Measurements from ENCODE around the gene PRSS58. TPM values are rescaled to one million over a fixed set of nuclear protein-coding genes. Genes with fewer than 3 reads are reported as not detected.

PRSS58 gene
- total RNA-seq, 1 donor = not detected

DNA sequence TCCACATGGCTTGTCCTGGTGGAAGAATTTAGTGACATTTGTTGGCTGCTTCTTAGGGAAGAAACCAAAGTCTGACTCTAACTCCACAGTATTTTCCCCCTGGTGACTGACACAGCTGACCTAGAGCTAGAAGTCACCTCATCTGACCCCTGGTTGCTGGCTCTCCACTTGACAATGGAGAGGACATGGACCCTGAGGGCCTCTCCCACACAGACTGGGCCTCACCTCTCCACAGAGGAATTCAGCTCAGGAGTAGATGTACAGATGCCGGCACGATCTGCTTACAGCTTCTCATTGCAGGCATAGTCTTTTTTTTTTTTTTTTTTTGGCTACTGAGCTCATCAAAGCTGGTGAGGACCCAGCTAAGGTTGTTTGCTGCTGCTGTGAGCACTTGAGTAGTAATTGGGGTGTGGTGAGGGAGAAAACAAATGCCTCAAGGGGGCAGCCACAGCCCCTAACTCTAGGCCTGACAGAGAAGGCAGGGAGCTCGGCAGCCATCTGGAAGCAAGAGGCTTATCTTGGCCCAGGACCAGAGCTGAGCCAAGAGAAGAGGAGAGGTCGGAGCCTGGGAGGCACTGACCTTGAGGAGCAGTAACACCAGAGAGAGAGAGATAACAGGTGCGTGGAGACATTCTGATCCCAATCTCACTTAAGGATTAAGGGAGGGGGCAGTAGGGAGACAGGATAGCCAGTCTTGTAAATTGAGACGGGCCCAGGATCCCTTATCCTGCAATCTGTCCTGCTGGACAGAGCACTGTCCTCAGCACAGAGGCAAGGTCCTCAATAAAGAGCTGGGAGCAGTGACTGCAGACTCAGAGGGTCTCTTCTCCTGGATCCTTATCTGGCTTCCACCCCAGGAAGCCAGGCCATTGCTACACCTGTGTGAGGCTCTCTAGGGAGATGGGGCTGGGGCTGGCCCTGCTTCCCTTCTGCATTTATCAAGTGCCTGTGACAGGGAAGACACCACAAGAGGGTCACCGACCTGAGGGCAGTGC, 9.4 kb downstream of the PRSS58 start:
- no peak overlapping the region for H3K4me3 ChIP-seq (ENCODE audit: insufficient read depth, low read length)
- H3K4me1 ChIP-seq (ENCODE audit: insufficient read depth, low read length) = no peaks in the 10 kb centered on the region
- TF ChIP-seq, protein P1, sequence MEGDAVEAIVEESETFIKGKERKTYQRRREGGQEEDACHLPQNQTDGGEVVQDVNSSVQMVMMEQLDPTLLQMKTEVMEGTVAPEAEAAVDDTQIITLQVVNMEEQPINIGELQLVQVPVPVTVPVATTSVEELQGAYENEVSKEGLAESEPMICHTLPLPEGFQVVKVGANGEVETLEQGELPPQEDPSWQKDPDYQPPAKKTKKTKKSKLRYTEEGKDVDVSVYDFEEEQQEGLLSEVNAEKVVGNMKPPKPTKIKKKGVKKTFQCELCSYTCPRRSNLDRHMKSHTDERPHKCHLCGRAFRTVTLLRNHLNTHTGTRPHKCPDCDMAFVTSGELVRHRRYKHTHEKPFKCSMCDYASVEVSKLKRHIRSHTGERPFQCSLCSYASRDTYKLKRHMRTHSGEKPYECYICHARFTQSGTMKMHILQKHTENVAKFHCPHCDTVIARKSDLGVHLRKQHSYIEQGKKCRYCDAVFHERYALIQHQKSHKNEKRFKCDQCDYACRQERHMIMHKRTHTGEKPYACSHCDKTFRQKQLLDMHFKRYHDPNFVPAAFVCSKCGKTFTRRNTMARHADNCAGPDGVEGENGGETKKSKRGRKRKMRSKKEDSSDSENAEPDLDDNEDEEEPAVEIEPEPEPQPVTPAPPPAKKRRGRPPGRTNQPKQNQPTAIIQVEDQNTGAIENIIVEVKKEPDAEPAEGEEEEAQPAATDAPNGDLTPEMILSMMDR (IDR thresholded peaks at IDR 0.05; ENCODE audit: extremely low read depth, low read depth, low read length) = no peak
- H3K27me3 ChIP-seq (ENCODE audit: insufficient read depth, low read length) = no peaks in the 10 kb centered on the region
- no peaks in the 10 kb centered on the region for H3K36me3 ChIP-seq (ENCODE audit: insufficient read depth, low read length)
- H3K9me3 ChIP-seq (ENCODE audit: low read depth, low read length) = no peaks in the 10 kb centered on the region
- H2AFZ ChIP-seq (ENCODE audit: low read length) = no peak overlapping the region
- no peak overlapping the region for H3K4me2 ChIP-seq (ENCODE audit: insufficient read depth, low read length)
- DNase-seq (ENCODE audit: insufficient read length, low spot score, missing footprints) = no peak
- H4K20me1 ChIP-seq (ENCODE audit: insufficient read depth, low read length) = no peaks in the 10 kb centered on the region
- H3K79me2 ChIP-seq (ENCODE audit: insufficient read depth, low read length) = no peaks in the 10 kb centered on the region
- no peak overlapping the region for H3K27ac ChIP-seq (ENCODE audit: low read depth, low read length)

DNA sequence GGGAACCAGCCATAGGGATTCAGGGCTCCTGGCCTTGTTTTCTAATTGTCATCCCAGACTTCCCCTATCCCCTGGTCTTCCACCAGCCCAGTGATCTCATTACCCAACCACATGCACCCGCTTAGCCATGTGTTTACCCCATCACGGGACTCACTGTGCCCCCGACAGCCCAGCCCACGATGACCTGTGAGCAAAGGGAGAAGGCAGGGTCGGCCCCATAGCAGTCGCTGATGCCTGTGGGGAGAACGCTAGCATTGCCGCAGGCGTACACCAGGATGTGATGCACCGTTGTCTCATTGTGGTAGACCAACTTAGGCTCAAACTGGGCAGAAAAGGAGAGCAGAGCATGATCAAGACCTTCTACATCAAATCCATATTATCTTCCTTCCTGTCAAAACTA, 14.0 kb downstream of the PRSS58 start:
- no peaks in the 10 kb centered on the region for H3K27me3 ChIP-seq (ENCODE audit: insufficient read depth, low read length)
- H3K79me2 ChIP-seq (ENCODE audit: insufficient read depth, low read length) = no peaks in the 10 kb centered on the region
- DNase-seq (ENCODE audit: insufficient read length, low spot score, missing footprints) = no peak
- H4K20me1 ChIP-seq (ENCODE audit: insufficient read depth, low read length) = no peaks in the 10 kb centered on the region
- H3K36me3 ChIP-seq (ENCODE audit: insufficient read depth, low read length) = no peaks in the 10 kb centered on the region
- H3K9me3 ChIP-seq (ENCODE audit: low read depth, low read length) = no peaks in the 10 kb centered on the region
- H2AFZ ChIP-seq (ENCODE audit: low read length) = no peak overlapping the region
- TF ChIP-seq, protein P1 (IDR thresholded peaks at IDR 0.05; ENCODE audit: extremely low read depth, low read depth, low read length) = no peak
- no peak overlapping the region for H3K27ac ChIP-seq (ENCODE audit: low read depth, low read length)
- H3K4me2 ChIP-seq (ENCODE audit: insufficient read depth, low read length) = no peak overlapping the region
- H3K4me1 ChIP-seq (ENCODE audit: insufficient read depth, low read length) = no peaks in the 10 kb centered on the region
- no peak overlapping the region for H3K4me3 ChIP-seq (ENCODE audit: insufficient read depth, low read length)

DNA sequence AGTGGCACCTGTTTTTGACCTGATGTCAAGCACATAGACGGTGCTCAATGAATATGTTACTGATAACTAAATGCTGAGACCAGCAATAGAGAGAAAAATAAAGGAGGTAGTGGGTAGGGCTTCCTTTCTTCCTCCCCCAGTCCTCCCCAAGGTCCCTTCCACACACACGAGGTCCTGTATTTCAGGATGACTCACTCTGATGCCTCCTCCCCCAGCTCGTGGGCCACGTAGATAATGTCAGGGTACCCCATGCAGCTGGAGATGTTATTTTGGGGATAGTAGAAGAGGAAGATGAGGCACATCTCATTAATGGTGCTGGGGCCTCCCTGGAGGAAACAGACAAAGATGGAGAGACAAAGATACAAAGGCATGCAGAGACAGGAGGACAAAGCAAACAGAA, 17.3 kb downstream of the PRSS58 start:
- Histone ChIP-seq H3K4me1 (ENCODE audit: insufficient read depth, low read length) (no peaks in the 10 kb centered on the region), H3K27ac (ENCODE audit: low read depth, low read length) (no peak overlapping the region), H2AFZ (ENCODE audit: low read length) (no peak overlapping the region), H4K20me1 (ENCODE audit: insufficient read depth, low read length) (no peaks in the 10 kb centered on the region), H3K36me3 (ENCODE audit: insufficient read depth, low read length) (no peaks in the 10 kb centered on the region), H3K4me3 (ENCODE audit: insufficient read depth, low read length) (no peak overlapping the region), H3K9me3 (ENCODE audit: low read depth, low read length) (no peaks in the 10 kb centered on the region), H3K79me2 (ENCODE audit: insufficient read depth, low read length) (no peaks in the 10 kb centered on the region), H3K27me3 (ENCODE audit: insufficient read depth, low read length) (no peaks in the 10 kb centered on the region), H3K4me2 (ENCODE audit: insufficient read depth, low read length) (no peak overlapping the region)
- DNase-seq (ENCODE audit: insufficient read length, low spot score, missing footprints) = no peak
- TF ChIP-seq, protein P1 (IDR thresholded peaks at IDR 0.05; ENCODE audit: extremely low read depth, low read depth, low read length) = no peak

DNA sequence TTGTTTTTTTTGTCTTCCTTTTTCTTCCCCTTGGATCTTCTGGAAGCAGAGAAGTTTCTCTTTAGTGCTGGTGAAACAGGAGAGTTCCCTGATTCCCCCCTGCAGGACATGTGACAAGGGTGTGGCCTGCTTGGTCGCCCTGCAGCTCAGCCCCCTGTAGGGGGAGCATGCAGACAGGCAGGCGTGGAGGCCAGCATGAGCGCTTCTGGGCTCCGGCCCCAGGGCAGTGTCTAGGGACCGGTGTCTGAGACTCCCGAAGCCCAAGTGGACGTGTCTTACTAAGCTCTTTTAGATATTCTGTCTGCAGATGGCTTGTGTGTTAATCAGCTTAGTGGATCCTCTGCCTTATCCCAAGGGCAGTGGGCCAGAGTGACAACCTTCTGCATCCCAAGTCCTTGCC, 26.1 kb downstream of the PRSS58 start:
- Histone ChIP-seq H3K4me2 (ENCODE audit: insufficient read depth, low read length) (no peak overlapping the region), H3K27ac (ENCODE audit: low read depth, low read length) (no peak overlapping the region), H3K4me3 (ENCODE audit: insufficient read depth, low read length) (no peak overlapping the region), H3K4me1 (ENCODE audit: insufficient read depth, low read length) (no peaks in the 10 kb centered on the region), H2AFZ (ENCODE audit: low read length) (no peak overlapping the region), H3K27me3 (ENCODE audit: insufficient read depth, low read length) (no peaks in the 10 kb centered on the region), H3K9me3 (ENCODE audit: low read depth, low read length) (no peaks in the 10 kb centered on the region), H4K20me1 (ENCODE audit: insufficient read depth, low read length) (no peaks in the 10 kb centered on the region), H3K36me3 (ENCODE audit: insufficient read depth, low read length) (no peaks in the 10 kb centered on the region), H3K79me2 (ENCODE audit: insufficient read depth, low read length) (no peaks in the 10 kb centered on the region)
- TF ChIP-seq, protein P1 (IDR thresholded peaks at IDR 0.05; ENCODE audit: extremely low read depth, low read depth, low read length) = peak; percentile 7
- DNase-seq (ENCODE audit: insufficient read length, low spot score, missing footprints) = no peak

Data from osteoblast (primary cell).